GM18511 (cell line): ENCODE results near the gene SOS2.
"Not testable (repeated sequence)": the region's sequence is repeated elsewhere in the genome, so short reads cannot be mapped to it uniquely, and the experiment has no call there.

Experiments used
- ATAC-seq: cut with Tn5 transposase; IDR thresholded peaks from one replicate; pipeline ENCODE4 v1.9.1; 2021; ENCODE audit warnings: mild to moderate bottlenecking, moderate library complexity; ENCODE audit not compliant: unreplicated experiment

Gene SOS2

DNA sequence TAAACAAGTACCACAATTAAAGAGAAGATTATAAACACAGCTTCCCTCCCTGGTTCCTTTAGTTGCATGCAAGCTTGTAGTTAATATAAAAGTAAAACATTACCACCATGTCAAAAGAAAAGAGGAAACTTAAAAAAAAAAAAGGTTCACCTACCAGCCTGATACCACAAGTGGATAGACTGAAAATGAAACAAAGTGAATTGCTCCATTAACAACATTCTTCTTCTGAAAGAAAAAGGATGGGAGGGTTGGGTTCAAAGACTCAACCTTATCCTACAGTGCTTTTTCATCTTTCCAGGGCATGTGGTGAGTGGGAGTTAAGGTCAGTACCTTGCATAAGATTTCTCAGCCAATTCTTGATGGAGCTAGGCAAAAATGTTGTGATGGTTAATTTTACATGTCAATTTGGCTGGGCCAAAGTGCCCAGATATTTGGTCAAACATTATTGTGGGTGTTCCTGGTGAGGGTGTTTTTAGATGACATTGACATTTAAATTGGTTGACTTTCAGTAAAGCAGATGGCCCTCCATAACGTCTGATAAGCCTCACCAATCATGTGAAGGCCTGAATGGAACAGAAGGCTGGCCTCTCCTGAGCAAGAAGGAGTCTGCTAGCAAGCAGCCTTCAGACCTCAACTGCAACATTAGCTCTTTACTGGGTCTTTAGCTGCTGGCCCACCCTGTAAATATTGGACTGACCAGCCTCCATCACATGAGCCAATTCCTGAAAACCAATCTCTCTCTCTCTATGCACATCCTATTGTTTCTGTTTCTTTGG lies 143.8 kb downstream of the SOS2 start:
- ATAC-seq = no peak

DNA sequence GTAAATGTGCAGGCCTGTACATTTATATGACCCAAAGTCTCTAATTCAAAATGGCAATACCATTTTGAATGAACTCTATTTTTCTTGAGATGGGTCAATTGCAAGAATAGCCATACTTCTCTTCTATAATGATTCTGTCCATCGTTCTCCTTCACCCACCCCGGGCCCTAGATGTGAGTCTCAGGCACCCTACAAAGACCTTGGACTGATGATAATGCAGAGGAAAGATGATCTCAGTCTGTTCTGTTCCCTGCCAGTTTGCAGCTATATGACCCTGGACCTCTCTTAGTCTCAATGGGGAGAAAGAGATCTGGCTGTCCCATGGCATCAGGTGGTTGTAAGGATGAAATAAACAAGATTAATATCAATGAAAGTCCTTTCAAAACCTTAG lies 145.1 kb downstream of the SOS2 start:
- no peak for ATAC-seq

DNA sequence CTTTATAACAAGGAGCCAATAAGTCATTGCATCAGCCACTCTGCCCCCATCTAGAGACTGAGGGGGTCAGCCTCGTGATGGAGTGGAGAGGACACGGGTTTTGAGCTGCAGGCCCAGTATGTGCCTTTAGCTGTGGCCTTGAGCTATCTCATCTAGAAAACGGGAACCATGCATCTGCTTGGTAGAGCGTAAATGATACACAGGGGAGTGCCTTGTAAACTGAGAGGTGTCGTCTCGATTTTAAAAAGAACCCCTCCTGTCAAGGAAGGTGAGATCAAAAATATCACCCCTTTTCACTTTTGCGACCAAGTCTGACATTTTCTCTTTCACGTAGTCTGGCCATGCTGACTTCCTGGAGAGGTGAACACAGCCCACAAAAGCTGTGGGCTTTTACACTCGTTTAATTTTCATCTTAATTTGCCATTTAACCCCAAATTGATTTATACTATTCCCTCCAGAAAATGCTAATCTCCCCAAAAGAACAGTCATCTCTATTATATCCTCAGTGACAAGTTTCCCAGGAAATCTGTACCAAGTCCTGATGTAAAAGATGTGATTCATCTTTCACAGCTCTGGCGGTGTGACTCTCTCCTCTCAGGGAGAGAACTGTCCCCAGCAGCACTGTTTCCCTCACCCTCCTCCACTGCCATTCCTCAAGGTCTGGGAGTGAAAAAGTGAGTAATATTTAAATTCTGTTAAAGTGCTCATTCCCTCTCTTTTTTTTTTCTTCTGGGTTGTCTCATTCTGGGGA lies 145.6 kb downstream of the SOS2 start:
- ATAC-seq = peak; percentile 61

DNA sequence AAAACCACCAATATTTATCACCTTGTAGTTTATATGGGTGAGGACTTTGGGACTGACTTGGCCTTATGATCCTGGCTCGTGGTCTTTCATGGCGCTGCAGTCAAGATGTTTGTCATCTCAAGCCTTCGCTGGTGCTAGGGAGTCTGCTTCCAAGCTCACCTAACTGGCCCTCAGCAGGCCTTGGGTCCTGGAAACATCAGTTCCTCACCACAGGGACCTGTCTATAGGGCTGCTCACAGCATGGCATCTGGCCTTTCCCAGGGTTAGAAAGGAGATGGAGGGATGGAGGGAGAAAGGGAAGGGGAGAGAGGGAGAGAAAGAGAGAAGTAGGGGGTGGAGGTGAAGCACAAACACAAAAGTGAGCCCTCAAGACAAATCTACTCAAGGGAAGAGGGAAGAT lies 146.7 kb downstream of the SOS2 start:
- no peak for ATAC-seq

DNA sequence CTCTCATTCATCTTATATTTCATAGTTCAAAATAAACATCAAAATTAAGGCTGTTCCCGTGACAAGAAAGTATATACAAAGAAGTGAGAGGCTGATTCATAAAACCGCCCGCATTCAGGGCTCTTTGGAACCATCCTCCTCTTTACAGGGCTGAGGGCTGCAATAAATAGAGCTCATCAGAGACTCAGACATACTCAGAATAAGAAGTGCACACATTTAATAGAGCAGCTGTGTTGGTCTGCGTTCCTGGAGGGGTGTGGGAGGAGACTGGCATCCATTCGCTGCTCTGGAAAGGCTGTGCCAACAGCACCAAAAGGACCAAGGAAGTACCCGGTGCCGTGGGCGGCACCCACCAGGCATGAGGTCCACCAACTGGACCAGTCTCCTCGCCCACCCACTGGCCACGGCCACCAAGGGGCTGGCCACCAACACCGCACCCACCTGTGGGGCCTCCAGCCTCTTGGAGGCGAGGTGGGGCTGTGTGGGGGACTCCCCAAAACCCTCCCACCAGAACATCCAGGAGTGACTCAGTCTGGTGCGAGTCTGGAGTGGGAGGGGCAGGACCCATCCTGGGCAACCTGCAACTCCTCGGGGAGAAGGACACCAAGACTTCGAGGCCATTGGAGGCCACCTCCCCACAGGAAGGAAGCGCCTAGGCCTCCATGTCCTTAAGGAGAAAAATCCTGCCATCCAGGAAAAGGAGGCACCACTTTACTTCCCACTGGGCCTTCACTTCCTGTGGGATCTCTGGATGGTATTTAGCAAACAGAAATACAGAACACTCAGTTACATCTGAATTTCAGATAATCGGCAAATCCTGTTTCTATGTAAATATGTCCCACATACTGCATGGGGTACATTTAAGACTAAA lies 147.7 kb downstream of the SOS2 start:
- peak; percentile 46 for ATAC-seq

DNA sequence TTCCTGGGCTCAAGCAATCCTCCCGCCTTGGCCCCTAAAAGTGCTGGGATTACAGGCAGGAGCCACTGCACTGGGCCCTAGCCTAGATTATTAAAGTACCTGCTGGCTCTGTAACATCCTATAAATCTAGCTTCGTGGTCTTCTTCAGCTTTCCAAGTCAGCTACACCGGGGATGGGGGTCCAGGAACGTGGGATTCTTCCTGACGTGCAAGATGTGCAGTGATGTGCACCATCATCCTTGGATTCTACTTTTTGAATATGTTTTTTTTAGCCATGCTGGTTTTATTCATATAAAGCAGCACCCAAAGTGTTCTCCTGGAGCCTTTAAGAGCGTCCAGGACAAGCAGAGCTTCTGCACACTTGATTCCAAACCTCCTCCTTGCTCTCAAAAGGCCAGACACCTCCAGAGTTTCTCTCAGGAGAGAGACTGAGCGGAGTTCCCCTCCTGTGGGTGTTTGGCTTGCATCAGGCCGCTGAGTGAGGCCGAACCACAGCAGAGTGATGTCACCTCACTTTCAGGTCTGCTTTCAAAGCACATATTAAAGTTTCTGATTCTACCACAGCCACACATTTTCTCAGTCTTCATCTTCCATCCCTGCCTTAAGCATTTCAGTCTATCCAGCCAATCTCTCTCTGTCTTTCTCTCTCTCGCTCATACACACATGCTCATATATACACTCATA lies 148.5 kb downstream of the SOS2 start:
- peak; percentile 70 for ATAC-seq

DNA sequence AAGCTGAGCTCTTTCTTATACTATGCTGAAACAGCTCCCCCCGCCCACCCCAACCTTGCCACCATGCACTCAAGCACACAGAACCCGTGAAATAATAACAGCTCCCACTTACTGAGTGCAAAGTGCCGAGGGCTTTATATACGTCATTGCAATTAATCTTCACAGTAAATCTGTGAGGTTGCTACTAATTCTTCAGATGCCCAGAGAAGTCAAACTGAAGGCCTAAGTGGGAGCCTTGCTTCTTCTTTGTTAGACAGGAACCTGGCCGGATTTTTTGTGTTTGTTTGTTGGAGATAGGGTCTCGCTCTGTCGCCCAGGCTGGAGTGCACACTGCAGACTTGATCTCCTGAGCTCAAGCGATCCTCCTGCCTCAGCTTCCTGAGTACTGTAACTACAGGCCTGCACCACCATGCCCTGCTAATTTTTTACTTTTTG lies 149.1 kb downstream of the SOS2 start:
- no peak for ATAC-seq

DNA sequence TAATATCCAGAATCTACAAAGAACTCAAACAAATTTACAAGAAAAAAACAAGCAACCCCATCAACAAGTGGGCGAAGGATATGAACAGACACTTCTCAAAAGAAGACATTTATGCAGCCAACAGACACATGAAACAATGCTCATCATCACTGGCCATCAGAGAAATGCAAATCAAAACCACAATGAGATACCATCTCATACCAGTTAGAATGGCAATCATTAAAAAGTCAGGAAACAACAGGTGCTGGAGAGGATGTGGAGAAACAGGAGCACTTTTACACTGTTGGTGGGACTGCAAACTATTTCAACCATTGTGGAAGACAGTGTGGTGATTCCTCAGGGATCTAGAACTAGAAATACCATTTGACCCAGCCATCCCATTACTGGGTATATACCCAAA lies 152.3 kb downstream of the SOS2 start:
- ATAC-seq = not testable (repeated sequence)

DNA sequence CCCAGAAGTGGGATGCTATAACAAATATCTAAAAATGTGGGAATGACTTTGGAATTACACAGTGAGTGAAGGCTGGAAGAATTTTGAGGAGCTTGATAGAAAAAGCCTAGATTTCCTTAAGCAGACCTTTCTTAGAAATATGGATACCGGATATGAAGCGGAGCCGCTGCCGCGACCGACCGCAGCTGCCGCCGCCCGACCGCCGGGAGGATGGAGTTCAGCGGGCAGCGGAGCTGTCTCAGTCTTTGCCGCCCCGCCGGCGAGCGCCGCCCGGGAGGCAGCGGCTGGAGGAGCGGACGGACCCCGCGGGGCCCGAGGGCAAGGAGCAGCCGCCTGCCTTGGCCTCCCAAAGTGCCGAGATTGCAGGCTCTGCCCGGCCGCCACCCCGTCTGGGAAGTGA lies 157.7 kb downstream of the SOS2 start:
- ATAC-seq = not testable (repeated sequence)

DNA sequence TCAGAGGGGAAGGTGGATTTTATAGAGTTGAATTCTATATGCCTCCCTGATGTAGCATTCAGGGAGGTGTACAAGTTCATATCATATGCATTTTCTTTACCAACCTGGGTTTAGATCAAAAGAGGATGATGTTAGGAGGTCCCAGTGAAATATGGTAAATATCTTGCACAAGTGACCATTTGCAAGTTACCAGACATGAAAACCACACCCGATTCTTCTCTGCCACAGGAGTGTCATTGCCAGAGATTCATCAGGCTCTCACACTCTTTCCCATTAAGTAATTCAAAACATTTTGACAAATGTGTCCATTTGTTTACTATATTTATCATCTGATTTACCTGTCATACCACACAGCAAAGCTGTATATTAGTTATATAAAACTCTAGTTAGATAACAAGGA lies 159.0 kb downstream of the SOS2 start:
- no peak for ATAC-seq

DNA sequence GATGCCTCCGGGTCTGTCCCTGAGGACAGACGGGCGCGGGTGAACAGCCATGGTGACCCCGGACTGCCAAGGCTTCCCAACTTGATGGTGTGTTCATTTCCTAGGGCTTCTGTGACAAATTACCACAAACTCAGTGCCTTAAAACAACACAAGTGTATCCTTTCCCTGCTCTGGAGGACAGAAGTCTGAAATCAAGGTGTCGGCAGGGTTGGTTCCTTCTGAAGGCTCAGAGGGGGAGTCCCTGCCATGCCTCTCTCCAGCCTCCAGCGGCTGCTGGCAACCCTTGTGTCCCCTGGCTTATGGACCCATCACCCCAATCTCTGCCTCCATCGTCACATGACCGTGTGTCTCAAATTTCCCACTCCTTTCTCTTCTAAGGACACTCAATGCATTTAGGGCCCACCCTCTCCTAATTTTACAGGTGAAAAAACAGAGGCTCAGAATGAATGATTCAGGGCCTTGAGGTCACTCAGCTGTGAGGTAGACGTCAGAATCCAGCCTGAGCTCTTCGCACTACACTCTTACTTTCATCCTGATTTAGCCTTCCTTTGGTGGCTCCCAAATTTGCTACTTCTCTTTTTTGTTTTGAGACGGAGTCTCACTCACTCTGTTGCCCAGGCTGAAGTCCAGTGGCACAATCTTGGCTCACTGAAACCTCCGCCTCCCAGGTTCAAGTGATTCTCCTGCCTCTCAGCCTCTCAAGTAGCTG lies 160.4 kb downstream of the SOS2 start:
- ATAC-seq = no peak

DNA sequence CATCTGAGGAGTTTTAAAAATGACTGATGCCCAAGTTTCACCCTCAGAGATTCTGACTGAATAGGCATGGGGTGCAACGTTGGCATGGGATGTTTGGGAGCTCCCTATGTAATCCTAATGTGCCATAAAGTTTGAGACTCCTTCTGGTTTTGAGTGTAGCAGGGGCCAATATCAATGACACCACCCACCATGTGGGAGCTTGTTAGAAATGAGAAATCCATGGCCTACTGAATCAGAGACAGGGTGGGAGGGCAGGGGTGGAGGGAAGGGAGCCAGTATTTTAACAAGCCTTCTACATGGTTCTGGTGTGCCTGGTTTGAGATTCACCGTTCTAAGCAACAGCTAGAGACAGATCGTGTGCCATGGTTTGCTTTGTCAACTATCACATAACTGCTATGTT lies 161.1 kb downstream of the SOS2 start:
- no peak for ATAC-seq

DNA sequence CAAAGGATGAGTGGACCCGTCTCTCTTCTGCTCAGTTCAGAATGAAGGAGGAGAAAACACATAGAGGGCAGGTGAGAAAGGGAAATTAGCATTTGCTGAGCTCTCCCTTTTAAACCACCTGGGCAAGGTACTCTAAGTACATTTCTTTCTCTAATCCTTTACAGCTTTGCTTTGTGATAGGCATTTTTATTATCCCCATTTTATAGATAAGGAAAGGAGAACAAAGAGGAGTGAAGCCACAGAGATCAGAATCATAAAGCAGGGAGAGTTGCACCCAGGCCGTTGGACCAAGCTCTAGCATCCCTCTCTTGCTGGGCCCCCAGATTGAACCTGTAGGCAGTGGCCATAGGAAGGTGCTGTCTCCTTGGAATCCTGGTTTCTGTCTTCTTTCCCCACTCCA lies 162.1 kb downstream of the SOS2 start:
- no peak for ATAC-seq

DNA sequence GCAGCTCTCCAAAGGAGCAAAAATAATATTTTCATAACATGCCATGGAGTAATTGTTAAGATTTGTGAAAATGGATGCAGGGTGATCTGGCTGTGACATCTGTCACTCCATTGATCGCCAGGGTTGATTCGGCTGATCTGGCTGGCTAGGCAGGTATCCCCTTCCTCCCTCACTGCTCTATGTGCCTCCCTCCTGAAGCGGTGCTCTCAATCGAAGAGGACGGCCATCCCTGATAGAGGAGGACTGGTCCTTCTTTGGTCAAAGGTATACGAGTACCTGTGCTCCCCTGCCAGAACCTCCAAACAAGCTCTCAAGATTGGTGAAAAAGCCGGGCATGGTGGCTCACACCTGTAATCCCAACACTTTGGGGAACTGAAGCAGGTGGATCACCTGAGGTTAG lies 162.9 kb downstream of the SOS2 start:
- ATAC-seq = no peak

DNA sequence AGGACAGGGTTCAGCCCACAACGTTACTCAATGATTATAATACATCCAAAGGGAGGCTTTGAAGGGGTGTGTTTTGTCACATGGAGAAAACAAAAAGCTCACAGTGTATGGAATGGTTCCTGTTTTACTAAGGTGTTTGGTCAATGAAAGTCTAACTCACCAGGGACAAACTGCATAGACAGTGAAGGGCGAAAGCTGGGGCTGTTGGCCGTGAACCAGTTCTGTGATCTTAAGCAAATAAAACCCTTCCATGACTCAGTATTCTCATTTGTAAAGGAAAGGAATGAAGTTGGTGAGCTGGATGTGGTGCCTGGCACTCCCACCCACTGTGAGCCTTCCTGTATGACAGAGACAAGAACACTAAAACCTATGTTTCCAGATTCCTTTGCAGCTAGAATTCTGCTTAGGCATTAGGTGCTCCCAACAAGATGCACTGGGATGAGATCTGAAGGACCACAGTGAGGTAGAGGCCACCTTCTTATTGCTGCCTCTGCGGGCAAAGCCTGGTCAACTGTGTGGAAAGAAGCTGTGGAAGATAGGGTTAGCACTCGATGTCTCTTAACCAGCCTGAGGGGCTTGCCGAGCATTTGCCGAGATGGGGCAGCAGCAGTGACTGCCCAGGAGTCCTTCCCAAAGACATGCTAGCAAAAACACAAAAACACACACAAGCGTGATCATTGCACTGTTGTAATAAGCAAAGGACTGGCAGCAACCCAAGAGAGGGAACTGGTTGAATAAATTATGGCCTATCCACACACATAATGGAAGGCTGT lies 163.5 kb downstream of the SOS2 start:
- no peak for ATAC-seq
